GM21515 (cell line): ENCODE results near the gene SLC8A2.
A peak's percentile ranks its signal among the peaks of the same experiment; 100 is the strongest.

ENCODE experiments used
- ATAC-seq: cut with Tn5 transposase; IDR thresholded peaks from one replicate; pipeline ENCODE4 v1.9.1; 2021; ENCODE audit not compliant: unreplicated experiment

SLC8A2 gene, protein sequence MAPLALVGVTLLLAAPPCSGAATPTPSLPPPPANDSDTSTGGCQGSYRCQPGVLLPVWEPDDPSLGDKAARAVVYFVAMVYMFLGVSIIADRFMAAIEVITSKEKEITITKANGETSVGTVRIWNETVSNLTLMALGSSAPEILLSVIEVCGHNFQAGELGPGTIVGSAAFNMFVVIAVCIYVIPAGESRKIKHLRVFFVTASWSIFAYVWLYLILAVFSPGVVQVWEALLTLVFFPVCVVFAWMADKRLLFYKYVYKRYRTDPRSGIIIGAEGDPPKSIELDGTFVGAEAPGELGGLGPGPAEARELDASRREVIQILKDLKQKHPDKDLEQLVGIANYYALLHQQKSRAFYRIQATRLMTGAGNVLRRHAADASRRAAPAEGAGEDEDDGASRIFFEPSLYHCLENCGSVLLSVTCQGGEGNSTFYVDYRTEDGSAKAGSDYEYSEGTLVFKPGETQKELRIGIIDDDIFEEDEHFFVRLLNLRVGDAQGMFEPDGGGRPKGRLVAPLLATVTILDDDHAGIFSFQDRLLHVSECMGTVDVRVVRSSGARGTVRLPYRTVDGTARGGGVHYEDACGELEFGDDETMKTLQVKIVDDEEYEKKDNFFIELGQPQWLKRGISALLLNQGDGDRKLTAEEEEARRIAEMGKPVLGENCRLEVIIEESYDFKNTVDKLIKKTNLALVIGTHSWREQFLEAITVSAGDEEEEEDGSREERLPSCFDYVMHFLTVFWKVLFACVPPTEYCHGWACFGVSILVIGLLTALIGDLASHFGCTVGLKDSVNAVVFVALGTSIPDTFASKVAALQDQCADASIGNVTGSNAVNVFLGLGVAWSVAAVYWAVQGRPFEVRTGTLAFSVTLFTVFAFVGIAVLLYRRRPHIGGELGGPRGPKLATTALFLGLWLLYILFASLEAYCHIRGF

DNA sequence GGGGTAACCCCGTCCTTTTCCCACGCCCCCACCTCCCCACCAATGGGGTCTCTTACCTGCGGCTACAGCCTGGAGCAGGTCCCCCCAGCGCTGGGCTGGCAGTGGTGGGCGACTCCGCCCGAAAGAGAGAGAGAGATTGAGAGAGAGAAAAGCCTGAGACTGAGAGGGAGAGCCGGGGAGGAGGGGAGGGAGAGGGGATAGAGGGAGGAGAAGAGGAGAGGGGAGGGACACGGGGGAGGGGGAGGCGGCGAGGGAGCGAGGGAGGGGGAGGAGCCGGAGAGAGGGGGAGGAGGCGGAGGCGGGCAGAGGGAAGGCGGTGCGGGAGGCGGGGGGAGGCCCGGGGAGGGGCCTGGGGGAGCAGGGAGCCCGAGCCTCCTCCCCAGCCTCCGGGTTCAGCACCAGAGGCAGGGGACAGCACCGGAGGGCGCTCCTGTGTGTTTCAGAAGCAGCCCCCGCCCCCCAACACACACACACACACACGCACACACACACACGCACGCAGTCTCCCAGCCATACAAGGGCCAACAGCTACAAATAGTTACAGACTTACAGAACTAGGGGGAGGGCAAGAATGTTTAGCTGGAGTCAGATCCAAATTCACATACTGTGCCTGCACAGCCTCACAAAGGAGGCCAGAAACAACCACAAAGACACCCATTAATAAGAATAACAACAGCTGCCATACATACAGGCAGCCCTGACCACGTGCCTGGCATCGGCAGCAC is at the start of gene SLC8A2:
TSS of gene SLC8A2 (minus strand) at position 161 of the 725 bp plus-strand sequence. CDS start 5,490 bp downstream, outside the sequence.
- ATAC-seq = no peak

DNA sequence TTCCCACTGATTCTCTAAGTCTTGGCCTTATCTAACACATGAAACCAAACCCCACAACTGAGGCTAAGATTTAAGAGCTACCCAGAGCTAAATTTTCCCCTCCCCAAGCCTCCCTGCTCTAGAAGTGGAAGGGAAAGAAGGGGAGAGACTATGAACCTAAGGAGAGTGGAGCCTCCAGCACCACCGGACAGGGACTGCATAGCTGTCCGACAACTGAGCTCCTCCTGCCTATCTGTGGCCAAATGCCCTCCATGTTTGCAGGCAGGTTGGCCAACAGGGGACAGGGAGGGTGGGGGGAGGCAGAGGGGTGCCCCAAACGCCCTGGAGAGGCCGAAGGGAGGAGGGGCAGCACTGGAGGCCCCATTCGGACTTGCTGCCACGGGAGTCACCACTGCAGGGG is 49.1 kb upstream of the SLC8A2 start:
- ATAC-seq = no peak

DNA sequence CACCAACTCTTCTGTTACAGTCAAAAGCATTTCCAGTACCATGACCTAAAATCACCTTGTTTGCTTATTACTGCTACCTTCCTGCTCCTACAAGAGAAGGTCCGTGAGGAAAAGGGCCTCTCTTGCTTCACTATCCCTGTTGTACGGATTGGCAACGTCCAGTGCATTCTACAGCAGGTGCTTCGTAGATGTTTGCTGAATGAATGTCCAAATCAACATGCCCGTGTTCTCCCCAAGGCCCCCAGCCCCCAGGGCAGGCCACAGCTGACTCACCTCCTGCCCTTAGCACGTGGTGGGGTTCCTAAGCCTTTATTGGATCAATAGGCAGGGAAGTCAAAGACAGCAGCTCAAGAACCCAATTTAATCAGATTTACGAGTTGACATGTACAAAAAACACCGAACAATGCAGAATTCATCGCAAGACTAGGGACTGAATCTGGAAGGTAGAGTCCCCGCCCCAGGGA is 48.7 kb upstream of the SLC8A2 start:
- ATAC-seq = no peak

DNA sequence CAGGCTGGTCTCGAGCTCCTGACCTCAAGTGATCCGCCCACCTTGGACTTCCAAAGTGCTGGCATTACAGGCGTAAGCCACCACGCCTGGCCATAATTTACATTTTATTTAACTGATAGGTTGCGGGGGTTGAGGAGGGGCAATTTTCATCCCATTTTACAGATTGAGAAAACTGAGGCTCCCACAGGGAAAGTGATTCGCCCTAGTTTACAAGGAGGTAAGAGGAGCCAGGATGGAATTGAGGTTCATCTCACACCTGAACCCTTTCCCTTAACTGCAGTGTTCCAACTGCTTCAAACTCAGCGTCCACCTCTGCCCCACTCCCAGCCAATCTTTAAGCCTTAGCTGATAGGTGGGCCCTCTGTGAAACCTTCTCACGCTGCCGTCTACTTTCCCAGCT is 47.2 kb upstream of the SLC8A2 start:
- ATAC-seq = no peak

DNA sequence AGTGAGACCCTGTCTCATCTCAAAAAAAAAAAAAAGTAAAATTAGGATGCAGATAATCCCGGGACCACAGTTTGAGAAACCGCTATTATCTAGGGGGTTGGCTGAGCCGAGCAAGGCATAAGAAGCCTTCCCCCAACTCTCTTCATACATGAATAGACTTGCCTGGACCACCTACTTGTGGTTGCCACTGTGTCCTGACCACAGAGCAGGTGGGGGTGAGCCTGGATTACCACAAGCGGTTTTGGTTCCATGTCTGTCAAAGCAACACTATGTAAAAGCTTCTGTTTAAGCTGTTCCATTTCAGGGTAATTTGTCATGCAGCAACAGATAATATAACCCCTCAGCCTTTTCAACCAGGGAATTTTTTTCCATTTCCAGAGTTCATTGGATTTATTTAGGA is 46.4 kb upstream of the SLC8A2 start:
- ATAC-seq = peak; percentile 33

DNA sequence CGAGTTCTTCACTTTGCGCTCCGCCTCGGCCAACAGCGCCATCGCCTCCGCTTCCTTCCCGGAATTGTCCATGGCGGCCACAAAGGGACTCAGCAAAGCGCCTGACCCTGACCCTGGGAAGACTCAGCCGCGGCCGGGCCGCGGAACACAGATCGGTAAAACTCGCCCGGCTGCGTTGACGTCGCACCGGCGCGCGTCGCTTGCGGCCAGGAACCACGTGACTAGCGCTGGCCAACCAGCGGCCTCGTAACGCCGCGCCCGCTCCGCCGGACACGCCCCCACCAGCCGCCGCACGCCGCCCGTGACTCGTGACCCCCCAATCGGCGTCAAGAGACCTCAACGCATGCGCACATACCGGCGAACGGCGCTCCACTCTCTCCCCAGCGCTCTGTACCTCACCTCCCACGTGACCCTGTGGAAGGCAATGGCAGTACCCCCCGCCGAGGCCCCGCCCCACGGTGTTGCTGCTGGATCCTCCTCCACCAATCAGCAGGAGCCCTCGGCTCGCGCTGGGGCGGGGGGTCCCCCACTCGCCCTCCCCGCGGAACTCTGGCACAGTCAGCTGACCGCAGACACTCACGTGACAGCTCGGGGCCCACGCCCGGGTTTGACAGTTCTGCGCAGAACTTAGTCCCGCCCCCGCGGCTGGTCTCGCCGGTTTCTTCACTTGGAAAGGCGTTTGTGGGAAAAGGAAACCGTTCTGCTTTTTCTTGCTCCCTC is 43.3 kb upstream of the SLC8A2 start, which contains the start of gene NAPA:
TSS of gene NAPA (minus strand) at position 195 of the 720 bp plus-strand sequence. CDS start at position 72, 123 bp downstream.
- peak; percentile 73 for ATAC-seq

DNA sequence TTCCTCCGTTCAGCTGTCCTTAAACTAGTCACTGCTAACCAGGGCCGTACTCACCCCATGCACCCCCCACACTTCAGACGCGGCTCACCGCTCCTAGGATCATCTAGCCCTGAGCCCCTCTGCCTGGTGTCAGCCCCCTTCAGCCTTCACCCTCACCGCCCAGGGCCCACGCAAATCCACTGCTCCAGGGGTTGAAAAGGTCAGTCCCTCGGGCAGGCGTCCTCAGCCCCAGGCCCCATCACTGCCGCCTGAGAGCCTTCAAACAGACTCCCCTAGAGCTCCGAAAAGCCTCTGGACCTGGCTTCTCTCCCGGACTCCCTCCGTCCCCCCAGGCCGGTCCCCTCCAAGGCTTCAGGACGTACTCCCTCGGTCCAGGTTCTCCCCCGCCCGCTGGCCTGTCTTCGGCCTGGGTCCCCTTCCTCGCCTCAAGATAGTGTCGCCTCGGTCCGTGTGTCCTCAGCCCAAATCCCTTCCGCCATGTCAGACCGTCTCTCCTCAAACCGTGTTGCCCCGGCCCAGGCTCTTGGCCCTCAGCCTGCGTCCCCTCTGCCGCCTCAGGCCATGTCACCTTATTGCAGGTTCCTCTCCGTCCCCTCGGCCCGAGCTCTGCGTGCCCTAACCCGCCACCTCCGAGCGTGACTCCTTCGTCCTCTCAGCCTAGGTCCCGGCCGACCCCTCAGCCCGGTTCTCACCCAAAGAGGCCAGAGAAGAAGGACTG is 42.6 kb upstream of the SLC8A2 start:
- no peak for ATAC-seq

DNA sequence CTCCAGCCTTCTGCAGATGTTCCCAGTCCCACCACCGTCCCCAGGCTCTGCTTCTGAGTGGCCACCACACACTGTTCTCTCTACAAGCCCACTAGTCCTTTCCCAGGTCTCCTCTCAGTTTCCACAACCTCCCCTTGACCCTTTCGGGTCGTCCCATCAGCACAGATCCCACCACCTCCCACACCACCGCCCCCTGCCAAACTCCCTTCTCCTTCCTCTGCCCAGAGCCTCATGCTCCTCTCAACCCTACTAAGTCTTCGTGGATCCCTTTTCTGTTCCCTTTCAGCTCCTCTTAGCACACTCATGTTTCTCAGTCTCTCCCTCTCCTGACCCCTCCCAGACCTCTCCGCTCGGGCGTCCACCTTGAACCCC is 41.2 kb upstream of the SLC8A2 start:
- no peak for ATAC-seq

DNA sequence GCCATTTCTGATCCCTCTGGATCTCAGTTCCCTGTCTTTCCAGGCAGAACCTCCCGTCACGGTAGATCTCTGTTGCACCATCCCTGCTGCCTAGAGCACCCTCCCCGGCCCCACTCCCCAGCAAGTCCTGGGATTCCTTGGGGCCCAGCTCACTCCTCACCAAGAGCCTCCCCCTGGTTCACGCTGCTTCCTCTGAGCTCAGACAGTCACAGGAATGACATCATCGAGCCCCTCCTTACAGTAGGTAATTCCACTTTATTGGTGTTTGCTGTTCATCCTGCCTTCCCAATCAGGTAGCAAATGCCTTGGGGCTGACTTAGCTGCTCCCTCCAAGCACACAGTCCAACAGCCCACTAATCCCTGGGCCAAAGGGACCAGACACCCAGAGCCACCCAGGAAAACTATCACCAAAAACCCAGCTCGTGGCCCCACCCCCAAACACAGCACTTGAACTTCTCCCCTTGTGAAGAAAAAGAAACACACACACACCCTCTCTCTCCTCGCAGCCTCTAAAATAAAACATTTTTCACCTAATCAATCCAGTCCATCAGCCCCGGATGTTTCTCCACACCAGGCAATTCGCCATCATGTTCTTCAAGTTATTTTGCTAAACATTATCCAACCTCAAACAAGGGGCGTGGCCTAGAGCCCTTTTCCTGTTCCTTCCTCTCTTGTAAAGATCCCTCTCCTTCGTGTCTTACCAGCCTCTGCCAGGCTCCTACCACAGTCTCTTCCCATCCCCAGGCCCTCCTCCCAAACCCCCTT is 40.7 kb upstream of the SLC8A2 start:
- ATAC-seq = no peak

DNA sequence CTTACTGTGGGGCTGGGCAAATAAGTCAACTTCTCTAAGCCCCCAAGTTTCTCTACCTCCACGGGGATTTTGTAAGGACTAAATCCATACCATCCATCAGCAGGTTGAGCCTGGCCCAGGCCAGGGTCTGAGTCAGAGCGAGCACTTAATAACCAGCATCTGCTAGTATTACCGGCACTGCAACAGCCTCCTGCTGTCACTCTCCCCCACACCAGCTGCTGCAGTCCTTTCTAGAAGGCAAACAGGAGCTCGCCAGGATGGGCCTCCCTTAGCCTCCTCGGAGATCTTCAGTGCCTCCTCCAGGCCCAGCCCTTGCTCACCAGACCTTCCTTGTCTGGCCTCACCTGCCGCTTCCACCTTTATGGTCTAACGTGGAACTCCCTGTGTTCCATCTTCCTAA is 40.0 kb upstream of the SLC8A2 start:
- ATAC-seq = no peak

DNA sequence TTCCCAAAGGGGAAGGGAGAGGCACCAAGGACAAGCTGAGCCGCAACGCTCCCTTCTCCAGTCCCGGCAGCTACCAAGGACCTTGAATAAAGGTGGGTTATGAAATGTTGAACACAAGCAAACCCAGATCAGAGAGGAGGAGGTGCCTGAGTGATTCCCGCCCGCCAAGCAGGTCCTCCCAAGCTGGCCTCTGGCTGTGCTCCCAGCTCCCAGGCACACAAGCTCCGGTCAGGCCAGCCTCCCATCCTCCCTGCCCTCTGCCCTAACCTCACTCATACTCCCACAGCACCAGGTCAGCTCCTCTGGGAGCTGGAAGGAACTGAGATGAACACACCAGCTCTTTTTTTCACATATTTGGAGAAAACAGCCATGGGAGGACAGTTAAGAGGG is 39.4 kb upstream of the SLC8A2 start:
- ATAC-seq = no peak

DNA sequence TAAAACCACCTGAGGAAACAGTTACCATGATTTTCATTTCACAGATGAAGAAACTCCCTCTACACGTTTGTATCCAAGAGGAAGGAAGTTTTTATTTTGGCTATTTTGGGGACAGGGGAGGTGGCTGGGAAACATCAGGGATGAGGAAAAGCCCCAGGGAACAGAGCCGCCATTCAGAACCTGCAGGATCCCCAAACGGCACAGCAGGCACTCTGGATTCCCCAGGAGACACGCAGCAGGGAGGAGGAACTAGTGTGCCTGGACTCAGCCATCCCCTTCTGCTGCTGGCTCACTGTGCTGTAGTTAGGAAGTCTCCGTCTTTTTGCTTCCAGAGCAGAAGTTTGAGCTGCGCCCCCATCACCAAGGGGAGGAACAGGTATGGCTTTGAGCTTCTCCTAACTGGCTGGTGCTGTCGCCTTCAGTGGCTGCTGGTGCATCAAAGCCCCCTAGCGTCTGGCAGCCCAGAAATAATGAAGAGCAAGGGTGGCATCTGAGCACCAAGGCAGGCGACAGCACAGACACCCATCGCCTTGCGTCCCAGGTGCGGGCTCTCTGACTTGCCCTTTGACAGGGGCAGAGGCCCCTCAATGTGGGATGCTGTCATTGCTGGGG is 38.9 kb upstream of the SLC8A2 start:
- ATAC-seq = no peak

DNA sequence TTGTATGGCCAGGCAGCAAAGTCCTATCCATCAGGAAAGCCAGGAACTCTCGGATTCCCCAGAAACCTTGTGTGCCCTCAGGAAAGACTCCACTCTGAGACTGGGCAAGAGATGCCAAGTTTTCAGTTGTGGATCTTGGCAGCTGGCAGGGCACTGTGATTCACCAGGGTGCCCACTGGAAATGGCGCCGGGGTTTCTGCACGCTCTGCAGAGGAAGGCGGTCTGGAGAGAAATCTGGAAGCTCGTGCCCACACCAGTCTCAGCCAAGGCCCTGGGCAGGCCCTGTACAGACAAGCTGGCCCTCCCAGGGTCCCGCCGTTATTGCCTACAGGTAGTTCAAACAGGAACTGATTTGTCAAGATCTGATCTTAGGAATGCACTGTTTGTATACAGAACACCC is 38.3 kb upstream of the SLC8A2 start:
- no peak for ATAC-seq

DNA sequence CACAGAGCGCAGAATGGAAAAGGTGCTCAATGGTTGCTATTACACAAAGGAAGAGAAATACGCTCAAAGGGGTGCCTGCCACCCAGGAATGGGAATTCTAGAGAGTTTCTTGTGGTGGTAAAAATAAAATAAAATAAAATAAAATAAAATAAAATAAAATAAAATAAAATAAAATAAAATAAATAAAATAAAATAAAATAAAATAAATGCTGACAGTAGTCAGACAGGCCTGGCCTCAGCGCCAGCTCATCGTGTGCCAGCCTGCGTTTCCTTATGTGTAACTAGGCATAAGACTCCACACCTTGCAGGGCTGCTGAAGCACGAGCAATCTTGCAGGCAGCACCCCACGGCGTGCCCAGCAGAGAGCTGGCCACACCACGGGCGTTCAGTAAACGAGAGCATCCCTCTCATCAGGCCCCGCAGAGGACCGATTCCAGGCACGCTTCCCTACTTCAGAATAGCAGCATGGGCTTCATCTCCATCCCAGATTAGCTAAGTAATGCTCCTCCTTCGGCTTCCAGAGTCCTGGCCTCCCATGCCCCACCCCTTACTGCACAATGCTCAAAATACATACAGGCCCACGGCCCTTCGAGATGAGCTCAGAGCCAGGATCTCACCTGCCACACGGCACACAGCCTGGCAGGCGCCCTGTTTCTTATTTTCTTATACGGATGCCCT is 37.6 kb upstream of the SLC8A2 start:
- ATAC-seq = no peak

DNA sequence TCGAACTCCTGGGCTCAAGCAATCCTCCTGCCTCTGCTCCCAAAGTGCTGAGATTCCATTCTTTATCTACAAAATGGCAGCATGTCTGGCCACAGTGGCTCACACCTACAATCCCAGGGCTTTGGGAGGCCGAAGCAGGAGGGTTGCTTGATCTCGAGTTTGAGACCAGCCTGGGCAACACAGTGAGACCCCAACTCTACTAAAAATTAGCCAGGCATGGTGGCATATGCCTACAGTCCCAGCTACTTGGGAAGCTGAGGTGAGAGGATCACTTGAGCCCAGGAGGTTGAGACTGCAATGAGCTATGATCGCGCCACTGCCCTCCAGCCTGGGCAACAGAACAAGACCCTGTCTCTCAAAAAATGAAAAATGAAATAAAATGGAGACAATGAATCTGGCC is 37.0 kb upstream of the SLC8A2 start:
- ATAC-seq = no peak

DNA sequence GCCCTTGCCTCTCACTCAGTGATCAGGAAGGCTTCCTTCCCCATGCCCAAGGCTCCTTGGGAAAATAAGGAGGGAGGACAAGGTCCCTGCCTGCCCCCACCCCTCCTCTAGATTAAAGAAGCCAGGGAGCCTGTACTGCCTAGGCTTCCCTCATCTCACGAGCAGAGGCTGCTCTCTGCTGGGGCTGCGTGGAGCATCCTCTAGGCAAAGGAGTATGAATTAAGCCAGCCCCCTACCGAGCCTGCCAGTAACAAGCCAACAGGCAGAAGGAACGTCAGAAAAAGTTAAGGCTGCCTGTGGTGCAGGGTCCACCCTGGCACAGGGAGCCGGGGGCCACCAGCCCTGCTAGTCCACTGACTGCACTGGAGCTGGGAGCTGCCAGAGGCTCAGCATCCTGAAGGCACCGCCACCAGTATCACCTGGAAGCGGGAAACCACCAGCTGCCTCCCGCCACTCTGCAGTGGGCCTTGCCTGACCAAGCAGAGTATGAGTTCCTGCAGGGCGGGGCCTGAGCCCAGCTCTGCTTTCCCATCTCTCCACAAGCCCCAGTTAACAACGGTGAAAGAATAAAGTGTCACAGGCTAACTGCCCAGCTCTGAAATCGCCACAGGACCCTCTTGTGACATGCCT is 36.3 kb upstream of the SLC8A2 start:
- no peak for ATAC-seq

DNA sequence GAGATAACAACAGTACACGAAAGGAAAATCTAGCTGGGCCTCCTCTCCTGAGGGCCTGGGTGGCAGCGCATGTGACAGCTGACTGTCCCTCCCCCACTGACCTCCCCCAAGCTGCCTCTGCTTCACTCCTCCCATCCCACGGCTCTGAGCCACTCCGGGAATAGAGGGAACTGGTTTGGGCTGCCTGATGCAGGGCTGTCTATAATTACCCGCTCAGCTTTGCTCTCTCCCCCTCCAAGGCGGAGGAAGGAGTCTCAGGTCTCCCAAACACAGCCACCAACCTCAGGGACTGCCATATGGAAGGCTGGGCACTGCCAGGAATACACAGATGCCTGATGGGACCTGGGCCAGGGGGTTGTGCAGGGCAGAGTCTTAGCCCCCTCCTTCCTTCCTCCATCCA is 35.3 kb upstream of the SLC8A2 start:
- no peak for ATAC-seq

DNA sequence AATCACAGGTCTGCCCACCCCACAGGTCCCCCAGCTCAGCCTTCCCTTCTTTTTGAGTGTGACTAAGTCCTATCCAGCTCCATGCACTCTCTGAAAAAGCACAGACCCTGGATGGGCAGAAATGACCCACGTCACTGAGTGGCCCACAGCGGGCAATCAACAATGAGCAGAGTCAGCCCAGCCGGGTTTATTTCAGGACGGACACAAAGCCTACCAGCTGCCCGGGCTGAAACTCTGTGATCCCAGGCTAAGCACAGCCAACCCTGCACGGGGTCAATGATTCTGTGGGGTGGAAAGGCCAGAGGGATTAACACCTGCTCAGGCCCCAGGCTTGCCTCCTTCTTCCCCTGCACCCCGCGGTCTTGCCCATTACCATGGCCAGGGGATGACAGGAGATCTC is 34.8 kb upstream of the SLC8A2 start:
- no peak for ATAC-seq
